ACC112 (cell line): ENCODE results near the gene NLRP6.
A peak's percentile ranks its signal among the peaks of the same experiment; 100 is the strongest.
"Not testable (repeated sequence)": the region's sequence is repeated elsewhere in the genome, so short reads cannot be mapped to it uniquely, and the experiment has no call there.

Experiments
- H2AFZ ChIP-seq: fragments of 200-600 bp; sonication (generic); one replicate; pipeline ENCODE4 v1.6.0; 2017; ENCODE audit warnings: antibody characterized with exemption, low read length; ENCODE audit not compliant: unreplicated experiment
- H3K27ac ChIP-seq: fragments of 200-600 bp; sonication (generic); 2 replicates; pipeline ENCODE4 v1.5.1; 2014; ENCODE audit warnings: low read depth, mild to moderate bottlenecking, antibody characterized with exemption, low read length, moderate library complexity
- H3K27me3 ChIP-seq: fragments of 200-600 bp; sonication (generic); 2 replicates; pipeline ENCODE4 v1.6.1; 2014; ENCODE audit warnings: mild to moderate bottlenecking, antibody characterized with exemption, low read length, moderate library complexity, mixed read lengths; ENCODE audit not compliant: insufficient read depth
- H3K36me3 ChIP-seq: fragments of 200-600 bp; sonication (generic); 2 replicates; pipeline ENCODE4 v1.6.1; 2016; ENCODE audit warnings: mild to moderate bottlenecking, antibody characterized with exemption, low read length, moderate library complexity, mixed read lengths; ENCODE audit not compliant: insufficient read depth
- H3K4me1 ChIP-seq: fragments of 200-600 bp; sonication (generic); one replicate; pipeline ENCODE4 v1.6.1; 2016; ENCODE audit warnings: low read length, mixed read lengths; ENCODE audit not compliant: insufficient read depth, unreplicated experiment, control insufficient read depth
- H3K4me3 ChIP-seq: fragments of 200-600 bp; sonication (generic); 2 replicates; pipeline ENCODE4 v1.5.1; 2014; ENCODE audit warnings: mild to moderate bottlenecking, low read depth, low read length
- H3K79me2 ChIP-seq: fragments of 200-600 bp; sonication (generic); one replicate; pipeline ENCODE4 v1.6.0; 2016; ENCODE audit warnings: low read length; ENCODE audit not compliant: control insufficient read depth, unreplicated experiment, insufficient read depth

The NLRP6 gene

DNA sequence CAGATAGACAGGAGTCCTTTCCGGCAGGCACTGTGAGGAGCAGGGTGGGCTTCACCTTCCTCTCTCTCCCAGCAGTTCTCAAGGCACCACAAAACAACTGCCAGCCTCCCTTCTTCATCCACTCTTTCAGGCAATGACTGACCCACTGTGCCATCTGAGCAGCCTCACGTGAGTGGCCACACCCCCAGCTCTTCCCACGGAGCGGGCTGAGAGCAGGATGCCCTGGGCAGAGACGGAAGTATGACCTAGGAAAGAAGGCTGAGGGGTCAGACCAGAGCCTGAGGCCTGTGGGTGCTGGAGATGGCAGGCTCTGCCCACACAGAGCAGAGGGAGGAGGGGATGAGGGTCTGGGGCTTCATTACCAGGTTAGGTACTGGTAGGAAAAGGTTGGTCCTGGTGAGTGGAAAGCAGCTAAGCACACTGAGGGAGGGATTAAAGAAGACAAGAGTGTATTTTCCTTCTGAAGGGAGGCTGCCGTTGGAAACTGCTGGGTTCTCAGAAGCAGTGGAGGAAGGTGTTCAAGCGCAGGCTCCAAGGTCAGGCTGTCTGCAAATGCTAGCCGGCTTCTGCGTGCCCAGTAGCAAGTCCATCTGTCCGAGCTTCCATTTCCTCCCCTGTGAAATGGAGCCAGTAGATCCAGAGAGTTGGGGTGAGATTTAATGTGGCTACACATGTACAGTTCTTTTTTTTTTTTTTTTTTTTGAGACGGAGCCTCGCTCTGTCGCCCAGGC is 4.6 kb downstream of the NLRP6 start:
- H3K4me3 ChIP-seq = no peak overlapping the region
- H3K4me1 ChIP-seq = no peaks in the 10 kb centered on the region
- H2AFZ ChIP-seq = no peak overlapping the region
- H3K27me3 ChIP-seq = peaks cover 62% of the 10 kb centered on the region
- H3K27ac ChIP-seq = no peak overlapping the region
- H3K79me2 ChIP-seq = no peaks in the 10 kb centered on the region
- H3K36me3 ChIP-seq = no peaks in the 10 kb centered on the region

DNA sequence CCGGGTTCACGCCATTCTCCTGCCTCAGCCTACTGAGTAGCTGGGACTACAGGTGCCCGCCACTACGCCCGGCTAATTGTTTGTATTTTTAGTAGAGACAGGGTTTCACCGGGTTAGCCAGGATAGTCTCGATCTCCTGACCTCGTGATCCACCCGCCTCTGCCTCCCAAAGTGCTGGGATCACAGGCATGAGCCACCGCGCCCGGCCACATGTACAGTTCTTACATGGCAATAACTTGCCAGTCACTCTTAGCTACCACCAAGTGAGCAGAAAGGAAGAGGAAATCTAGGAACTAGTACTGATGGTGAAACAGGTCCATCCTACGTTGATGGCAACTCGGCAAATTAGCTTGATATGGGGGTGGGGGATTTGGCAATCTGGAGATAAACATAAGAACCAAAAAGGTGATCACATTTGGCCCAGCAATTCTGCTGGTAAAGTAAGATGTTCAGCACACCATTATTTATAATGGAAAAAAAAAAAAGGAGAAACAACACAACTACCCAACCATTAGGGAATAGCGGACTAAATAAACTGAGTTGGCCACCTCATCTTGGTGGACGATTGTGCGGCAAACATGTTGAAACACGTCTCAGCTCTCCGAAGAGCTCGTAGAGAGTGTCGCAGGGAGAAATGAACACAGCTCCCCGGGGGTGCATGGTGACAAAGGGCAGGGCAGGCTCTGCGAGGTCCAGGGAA is 5.3 kb downstream of the NLRP6 start:
- Histone ChIP-seq H3K27me3 (peaks cover 58% of the 10 kb centered on the region), H3K4me3 (no peak overlapping the region), H3K36me3 (no peaks in the 10 kb centered on the region), H2AFZ (no peak overlapping the region), H3K79me2 (no peaks in the 10 kb centered on the region), H3K4me1 (no peaks in the 10 kb centered on the region), H3K27ac (no peak overlapping the region)

DNA sequence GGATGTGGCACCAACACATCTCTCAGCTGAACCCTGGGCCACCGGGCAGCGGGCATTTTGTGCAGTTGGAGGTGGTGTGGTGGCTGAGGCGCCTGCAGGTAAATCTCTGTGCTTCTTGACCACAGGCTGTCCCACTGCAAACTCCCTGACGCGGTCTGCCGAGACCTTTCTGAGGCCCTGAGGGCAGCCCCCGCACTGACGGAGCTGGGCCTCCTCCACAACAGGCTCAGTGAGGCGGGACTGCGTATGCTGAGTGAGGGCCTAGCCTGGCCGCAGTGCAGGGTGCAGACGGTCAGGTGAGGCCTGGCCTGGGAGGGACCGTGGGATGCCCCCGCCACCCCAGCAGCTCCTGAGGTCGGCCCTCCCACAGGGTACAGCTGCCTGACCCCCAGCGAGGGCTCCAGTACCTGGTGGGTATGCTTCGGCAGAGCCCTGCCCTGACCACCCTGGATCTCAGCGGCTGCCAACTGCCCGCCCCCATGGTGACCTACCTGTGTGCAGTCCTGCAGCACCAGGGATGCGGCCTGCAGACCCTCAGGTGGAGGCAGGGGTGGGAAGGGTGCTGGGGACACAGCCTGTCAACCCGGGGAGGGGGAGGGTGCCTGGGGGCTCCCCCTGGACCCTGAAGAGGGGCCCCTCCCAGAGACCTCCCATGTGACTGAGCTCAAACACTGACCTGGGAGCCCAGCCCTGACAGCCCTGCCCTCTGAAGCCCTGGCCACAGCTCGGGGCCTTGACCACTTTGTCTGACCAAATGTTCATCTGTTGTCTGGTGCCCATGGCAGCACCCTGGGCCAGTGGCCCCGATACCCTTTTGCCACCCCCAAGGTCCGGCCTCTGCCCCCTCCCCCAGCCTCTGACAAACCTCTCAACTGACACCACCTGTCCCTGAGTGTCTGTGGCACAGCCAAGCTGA is 6.2 kb downstream of the NLRP6 start:
- H2AFZ ChIP-seq = no peak overlapping the region

GRCh38 chr11:285021-285893 is 7.0 kb downstream of the NLRP6 start:
- Histone ChIP-seq H3K27ac (no peak overlapping the region), H2AFZ (no peak overlapping the region), H3K36me3 (no peaks in the 10 kb centered on the region), H3K79me2 (no peaks in the 10 kb centered on the region), H3K4me1 (peaks cover 3% of the 10 kb centered on the region), H3K4me3 (no peak overlapping the region), H3K27me3 (peaks cover 41% of the 10 kb centered on the region)

More for the DNA sequence above, 6.2 kb downstream of the NLRP6 start:
- H3K4me1 ChIP-seq = no peaks in the 10 kb centered on the region
- no peak overlapping the region for H3K27ac ChIP-seq
- no peaks in the 10 kb centered on the region for H3K79me2 ChIP-seq
- H3K27me3 ChIP-seq = peaks cover 50% of the 10 kb centered on the region
- H3K4me3 ChIP-seq = no peak overlapping the region
- H3K36me3 ChIP-seq = no peaks in the 10 kb centered on the region

DNA sequence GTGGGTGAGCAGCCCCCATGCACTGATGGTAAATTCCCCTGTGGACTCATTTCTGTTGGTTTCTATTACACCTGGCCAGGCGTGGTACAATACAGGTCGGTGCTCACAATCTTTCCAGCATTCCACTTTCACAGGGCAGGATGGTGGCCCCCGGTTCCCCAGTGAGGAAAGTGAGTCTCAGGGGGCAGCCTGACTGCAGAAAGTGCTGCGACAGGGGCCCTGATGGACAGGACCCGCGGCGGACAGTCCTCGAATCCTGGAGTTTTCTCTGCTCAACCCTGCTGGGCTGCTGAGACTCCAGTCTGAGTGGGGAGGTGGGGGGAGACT is 7.7 kb downstream of the NLRP6 start:
- Histone ChIP-seq H3K4me1 (peaks cover 3% of the 10 kb centered on the region), H3K27ac (no peak overlapping the region), H3K27me3 (peaks cover 35% of the 10 kb centered on the region)

DNA sequence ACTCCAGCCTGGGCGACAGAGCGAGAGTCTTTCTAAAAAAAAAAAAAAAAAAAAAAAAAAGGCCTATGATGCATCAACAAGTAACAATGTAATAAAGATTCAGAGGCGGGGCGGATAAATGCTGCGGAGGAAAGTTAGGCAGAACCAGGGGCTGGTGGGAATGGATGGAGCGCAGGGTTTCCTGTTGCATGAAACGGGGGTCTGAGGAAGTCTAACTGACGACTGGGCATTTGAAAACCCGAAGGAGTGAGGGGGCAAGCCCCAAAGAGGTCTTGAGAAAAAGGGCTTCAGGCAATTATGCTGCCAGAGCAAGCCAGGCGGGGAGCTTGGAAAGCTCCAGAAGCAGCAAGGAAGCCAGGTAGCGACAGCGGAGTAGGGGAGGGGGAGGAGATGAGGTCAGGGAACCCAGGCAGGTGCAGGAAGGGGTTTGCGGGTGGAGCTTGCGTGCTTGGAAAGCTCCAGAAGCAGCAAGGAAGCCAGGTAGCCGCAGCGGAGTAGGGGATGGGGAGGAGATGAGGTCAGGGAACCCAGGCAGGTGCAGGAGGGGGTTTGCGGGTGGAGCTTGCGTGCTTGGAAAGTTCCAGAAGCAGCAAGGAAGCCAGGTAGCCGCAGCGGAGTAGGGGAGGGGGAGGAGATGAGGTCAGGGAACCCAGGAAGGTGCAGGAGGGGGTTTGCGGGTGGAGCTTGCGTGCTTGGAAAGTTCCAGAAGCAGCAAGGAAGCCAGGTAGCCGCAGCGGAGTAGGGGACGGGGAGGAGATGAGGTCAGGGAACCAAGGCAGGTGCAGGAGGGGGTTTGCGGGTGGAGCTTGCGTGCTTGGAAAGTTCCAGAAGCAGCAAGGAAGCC is 9.0 kb downstream of the NLRP6 start:
- peaks cover 22% of the 10 kb centered on the region for H3K27me3 ChIP-seq
- H3K27ac ChIP-seq, H2AFZ ChIP-seq, H3K79me2 ChIP-seq, H3K4me3 ChIP-seq, H3K4me1 ChIP-seq, H3K36me3 ChIP-seq: not testable (repeated sequence)

More for the DNA sequence above, 7.7 kb downstream of the NLRP6 start:
- H3K79me2 ChIP-seq = no peaks in the 10 kb centered on the region
- no peaks in the 10 kb centered on the region for H3K36me3 ChIP-seq
- H2AFZ ChIP-seq = no peak overlapping the region
- H3K4me3 ChIP-seq = no peak overlapping the region

GRCh38 chr11:287821-288477 is 9.7 kb downstream of the NLRP6 start:
- H2AFZ ChIP-seq = peak overlapping the region; percentile 96
- H3K4me1 ChIP-seq = peaks cover 3% of the 10 kb centered on the region
- peaks cover 14% of the 10 kb centered on the region for H3K27me3 ChIP-seq
- H3K27ac ChIP-seq = no peak overlapping the region
- H3K36me3 ChIP-seq = no peaks in the 10 kb centered on the region
- H3K4me3 ChIP-seq = peak overlapping the region; percentile 88
- no peaks in the 10 kb centered on the region for H3K79me2 ChIP-seq

- Histone ChIP-seq H3K27ac (no peak within 1 kb of the TSS), H3K4me3 (peak within 1 kb of the TSS; percentile 88), H3K36me3 (no peaks in the 10 kb centered on the region), H3K4me1 (peaks cover 3% of the 10 kb centered on the region), H2AFZ (peak within 1 kb of the TSS; percentile 96), H3K79me2 (no peaks in the 10 kb centered on the region), H3K27me3 (peaks cover 10% of the 10 kb centered on the region; the same call in 1 of the 2 replicates)
Observed at GRCh38 chr11:288478-289397, 10.5 kb downstream of the NLRP6 start, which contains the start of gene PGGHG. TSS of gene PGGHG (plus strand) at chr11:289126. CDS start at chr11:289817, 691 bp downstream.
